ENCODE measurements around the gene FEM1C. TPM values are rescaled to one million over a fixed set of nuclear protein-coding genes. Genes with fewer than 3 reads are reported as not detected.
"Not testable (repeated sequence)": the region's sequence is repeated elsewhere in the genome, so short reads cannot be mapped to it uniquely, and the experiment has no call there.

The FEM1C gene
- total RNA-seq, 2 experiments from 2014 or later, result 13.3 to 13.5 TPM

GRCh38 chr5:115496936-115497576 is 47.5 kb downstream of the FEM1C start:
- Mint-ChIP-seq H3K36me3 (no peaks in the 10 kb centered on the region), H3K27ac (no peak overlapping the region), H3K4me3 (no peak overlapping the region), H3K4me1 (no peaks in the 10 kb centered on the region), H3K9me3 (ENCODE audit: low read depth) (no peaks in the 10 kb centered on the region), H3K27me3 (peaks cover 61% of the 10 kb centered on the region)
- ATAC-seq, result no peak
- CTCF ChIA-PET, result interaction anchor here (1.0 kb wide), 1 partner anchor 79 kb away, joined by 3 read pairs; no protein-coding TSS in a partner anchor
- DNase-seq, result no peak

DNA sequence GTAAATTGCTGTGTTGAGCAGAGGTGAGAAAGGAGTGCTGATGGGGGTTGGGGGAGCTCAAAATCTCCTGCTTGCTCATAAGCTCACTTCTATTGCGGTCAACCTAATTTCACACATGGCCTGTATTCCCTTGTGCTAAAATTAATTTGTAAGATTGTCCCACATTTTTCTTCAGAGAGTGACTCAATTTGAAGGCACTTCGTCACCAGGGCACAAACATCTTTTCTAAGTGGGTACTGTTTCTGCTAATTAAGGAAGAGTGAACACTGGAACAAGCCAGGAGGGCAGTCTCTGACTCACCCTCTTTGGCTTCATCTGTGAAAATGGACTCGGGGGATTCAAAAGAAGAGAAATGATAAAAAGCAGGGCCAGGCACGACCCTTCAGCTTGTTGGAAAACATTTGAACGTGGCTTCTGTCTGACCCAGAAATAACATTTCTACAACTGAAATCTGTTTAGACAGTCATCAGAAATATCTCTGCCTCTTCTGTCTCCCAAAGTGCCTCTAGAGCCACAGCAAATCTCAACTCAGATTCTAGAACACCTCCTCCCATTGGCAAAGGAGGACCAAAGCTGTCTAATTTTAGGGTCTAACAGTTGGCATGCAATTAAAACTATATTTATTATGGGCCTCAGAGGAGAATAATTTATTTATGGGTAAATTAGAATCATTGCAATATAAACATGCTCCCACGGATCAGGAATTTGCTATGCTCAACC is 49.8 kb downstream of the FEM1C start:
- Mint-ChIP-seq H3K4me3 (no peak overlapping the region), H3K9me3 (ENCODE audit: low read depth) (no peaks in the 10 kb centered on the region), H3K36me3 (no peaks in the 10 kb centered on the region), H3K27ac (no peak overlapping the region), H3K4me1 (no peaks in the 10 kb centered on the region), H3K27me3 (peaks cover 53% of the 10 kb centered on the region)
- ATAC-seq (no peak), DNase-seq (no peak)
- CTCF ChIA-PET, result no interaction called here

GRCh38 chr5:115490596-115490995 is 54.0 kb downstream of the FEM1C start:
- DNase-seq, result no peak
- Mint-ChIP-seq H3K9me3 (ENCODE audit: low read depth) (no peaks in the 10 kb centered on the region), H3K36me3 (no peaks in the 10 kb centered on the region), H3K27me3 (peaks cover 36% of the 10 kb centered on the region), H3K27ac (no peak overlapping the region), H3K4me1 (peaks cover 12% of the 10 kb centered on the region), H3K4me3 (no peak overlapping the region)
- no peak for ATAC-seq
- CTCF ChIA-PET, result no interaction called here

GRCh38 chr5:115489733-115490132 is 54.8 kb downstream of the FEM1C start:
- Mint-ChIP-seq H3K4me1 (peaks cover 12% of the 10 kb centered on the region), H3K36me3 (no peaks in the 10 kb centered on the region), H3K4me3 (no peak overlapping the region), H3K27ac (no peak overlapping the region), H3K27me3 (peaks cover 28% of the 10 kb centered on the region), H3K9me3 (ENCODE audit: low read depth) (no peaks in the 10 kb centered on the region)
- no peak for ATAC-seq
- CTCF ChIA-PET, result no interaction called here
- no peak for DNase-seq

- CTCF ChIA-PET, result no interaction called here
Observed at GRCh38 chr5:115487756-115488155, 56.8 kb downstream of the FEM1C start.

DNA sequence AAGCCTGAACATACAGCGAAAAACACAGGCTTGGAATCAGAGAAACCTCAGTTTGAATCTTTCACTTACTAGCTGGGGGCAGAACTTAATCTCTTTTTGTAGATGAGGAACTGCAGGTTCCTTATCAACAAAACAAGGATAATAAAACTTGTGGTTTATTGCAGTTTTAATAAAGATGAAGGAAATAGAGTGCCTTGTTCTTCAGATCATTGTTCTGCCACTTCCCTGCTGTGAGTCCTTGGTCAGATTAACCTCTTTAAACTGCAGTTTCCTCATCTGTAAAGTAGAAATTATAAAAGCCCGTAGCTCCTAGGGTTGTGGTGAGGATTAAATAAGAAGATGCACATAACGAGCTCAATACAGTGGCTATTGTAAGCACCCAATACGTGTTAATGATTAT is 57.4 kb downstream of the FEM1C start:
- no peak overlapping the region for H3K4me3 Mint-ChIP-seq
- no peak for ATAC-seq
- H3K9me3 Mint-ChIP-seq (ENCODE audit: low read depth), result no peaks in the 10 kb centered on the region
- peaks cover 16% of the 10 kb centered on the region for H3K4me1 Mint-ChIP-seq
- H3K36me3 Mint-ChIP-seq, result no peaks in the 10 kb centered on the region
- CTCF ChIA-PET, result no interaction called here
- no peak for DNase-seq
- peaks cover 4% of the 10 kb centered on the region for H3K27me3 Mint-ChIP-seq
- H3K27ac Mint-ChIP-seq, result no peak overlapping the region

More at GRCh38 chr5:115487756-115488155, 56.8 kb downstream of the FEM1C start:
- peak; percentile 33 for ATAC-seq
- peaks cover 9% of the 10 kb centered on the region for H3K27me3 Mint-ChIP-seq
- H3K4me1 Mint-ChIP-seq, result peaks cover 16% of the 10 kb centered on the region
- H3K27ac Mint-ChIP-seq, result no peak overlapping the region
- DNase-seq, result no peak
- no peaks in the 10 kb centered on the region for H3K36me3 Mint-ChIP-seq
- H3K4me3 Mint-ChIP-seq, result no peak overlapping the region
- H3K9me3 Mint-ChIP-seq (ENCODE audit: low read depth), result no peaks in the 10 kb centered on the region

DNA sequence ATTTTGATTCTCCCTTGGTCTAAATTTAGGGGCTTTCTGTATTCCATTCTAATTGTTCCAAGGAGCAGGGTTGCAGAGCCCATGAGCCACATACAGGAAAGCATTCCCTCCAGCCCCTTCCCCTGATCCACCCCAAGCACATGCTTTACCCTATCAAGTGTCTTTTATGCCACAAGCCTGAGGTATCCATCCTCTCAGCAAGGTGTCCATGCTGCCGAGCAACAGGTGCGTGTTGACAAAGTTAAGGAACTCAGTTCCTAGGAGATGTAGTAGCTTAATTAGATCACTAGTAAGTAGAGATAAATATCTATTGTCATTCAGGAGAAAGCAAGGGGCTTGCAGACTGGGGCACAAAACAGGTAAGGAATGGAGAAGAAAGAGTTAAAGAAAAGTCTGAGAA is 57.8 kb downstream of the FEM1C start:
- no peak overlapping the region for H3K27ac Mint-ChIP-seq
- CTCF ChIA-PET, result no interaction called here
- H3K27me3 Mint-ChIP-seq, result peaks cover 6% of the 10 kb centered on the region
- H3K9me3 Mint-ChIP-seq (ENCODE audit: low read depth), result no peaks in the 10 kb centered on the region
- DNase-seq (no peak), ATAC-seq (no peak)
- H3K4me1 Mint-ChIP-seq, result peaks cover 16% of the 10 kb centered on the region
- no peak overlapping the region for H3K4me3 Mint-ChIP-seq
- H3K36me3 Mint-ChIP-seq, result no peaks in the 10 kb centered on the region

DNA sequence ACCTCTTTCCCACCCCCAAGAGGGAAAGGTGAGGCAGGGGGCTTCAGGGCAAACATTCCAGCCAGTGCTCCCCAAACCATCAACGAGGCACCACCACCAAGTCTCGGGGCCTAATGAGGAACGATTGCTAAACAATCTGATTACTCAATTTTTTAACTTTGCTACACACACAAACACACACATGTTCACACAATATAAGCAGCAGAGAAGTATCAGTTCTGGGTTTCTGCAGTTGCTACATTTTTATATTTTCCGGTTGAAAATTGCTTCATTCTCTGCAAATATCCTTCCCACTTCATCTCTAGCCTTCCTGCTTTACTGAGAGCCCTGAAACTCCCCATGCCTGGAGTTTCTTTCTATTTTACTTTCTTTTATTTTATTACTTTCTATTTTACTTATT is 60.2 kb downstream of the FEM1C start:
- Mint-ChIP-seq H3K27ac (no peak overlapping the region), H3K9me3 (ENCODE audit: low read depth) (no peaks in the 10 kb centered on the region), H3K36me3 (no peaks in the 10 kb centered on the region), H3K4me3 (no peak overlapping the region), H3K4me1 (peaks cover 16% of the 10 kb centered on the region), H3K27me3 (peaks cover 18% of the 10 kb centered on the region)
- ATAC-seq (no peak), DNase-seq (no peak)
- CTCF ChIA-PET, result no interaction called here

DNA sequence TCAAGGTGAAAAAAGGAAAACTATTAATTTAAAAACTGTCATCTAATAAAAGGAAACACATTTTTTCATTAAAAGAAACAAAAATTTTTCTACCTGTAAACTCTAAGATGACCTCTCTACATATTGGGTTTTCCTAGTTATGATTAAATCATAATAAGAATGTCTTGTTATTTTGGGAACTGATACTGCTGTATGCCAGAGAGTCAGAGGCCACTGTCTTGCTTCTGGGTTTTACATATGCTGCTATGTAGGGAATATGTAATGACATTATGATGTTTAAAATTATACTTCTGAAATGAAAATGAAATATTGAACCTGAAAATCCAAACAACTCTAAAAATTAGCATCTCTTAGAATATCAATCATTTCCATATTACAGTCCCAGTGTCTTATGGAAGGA is 63.7 kb downstream of the FEM1C start:
- Mint-ChIP-seq H3K36me3 (no peaks in the 10 kb centered on the region), H3K4me1 (peaks cover 4% of the 10 kb centered on the region), H3K9me3 (ENCODE audit: low read depth) (no peaks in the 10 kb centered on the region), H3K27me3 (peaks cover 41% of the 10 kb centered on the region), H3K27ac (no peak overlapping the region), H3K4me3 (no peak overlapping the region)
- ATAC-seq (no peak), DNase-seq (no peak)
- CTCF ChIA-PET, result no interaction called here

DNA sequence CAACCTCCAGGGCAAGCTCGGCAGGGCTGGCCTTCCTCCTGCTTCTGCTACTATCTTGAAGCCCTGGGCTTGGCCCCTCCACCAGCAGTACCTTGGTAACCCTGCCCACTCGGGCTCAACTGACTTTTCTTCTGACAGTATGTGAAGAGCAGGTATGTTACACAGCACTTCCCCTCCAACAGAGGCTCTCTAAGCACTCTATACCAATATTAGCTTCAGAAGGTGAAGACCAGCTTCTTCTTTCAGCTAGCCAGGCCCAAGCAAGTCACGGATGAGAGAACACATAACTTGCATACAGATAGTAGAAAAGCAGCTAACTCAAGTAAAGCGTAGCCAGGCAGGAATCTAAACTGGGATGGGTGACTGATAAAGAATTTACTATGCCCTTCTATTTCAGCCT is 64.3 kb downstream of the FEM1C start:
- no peak overlapping the region for H3K27ac Mint-ChIP-seq
- no peak for ATAC-seq
- DNase-seq, result no peak
- H3K27me3 Mint-ChIP-seq, result peaks cover 41% of the 10 kb centered on the region
- H3K9me3 Mint-ChIP-seq (ENCODE audit: low read depth), result no peaks in the 10 kb centered on the region
- H3K36me3 Mint-ChIP-seq, result no peaks in the 10 kb centered on the region
- CTCF ChIA-PET, result no interaction called here
- H3K4me3 Mint-ChIP-seq, result no peak overlapping the region
- peaks cover 4% of the 10 kb centered on the region for H3K4me1 Mint-ChIP-seq

GRCh38 chr5:115479166-115479873 is 65.3 kb downstream of the FEM1C start:
- H3K4me3 Mint-ChIP-seq; H3K36me3 Mint-ChIP-seq; H3K27ac Mint-ChIP-seq; CTCF ChIA-PET; ATAC-seq; DNase-seq; H3K4me1 Mint-ChIP-seq; H3K9me3 Mint-ChIP-seq (ENCODE audit: low read depth): not testable (repeated sequence)
- H3K27me3 Mint-ChIP-seq, result peaks cover 43% of the 10 kb centered on the region

DNA sequence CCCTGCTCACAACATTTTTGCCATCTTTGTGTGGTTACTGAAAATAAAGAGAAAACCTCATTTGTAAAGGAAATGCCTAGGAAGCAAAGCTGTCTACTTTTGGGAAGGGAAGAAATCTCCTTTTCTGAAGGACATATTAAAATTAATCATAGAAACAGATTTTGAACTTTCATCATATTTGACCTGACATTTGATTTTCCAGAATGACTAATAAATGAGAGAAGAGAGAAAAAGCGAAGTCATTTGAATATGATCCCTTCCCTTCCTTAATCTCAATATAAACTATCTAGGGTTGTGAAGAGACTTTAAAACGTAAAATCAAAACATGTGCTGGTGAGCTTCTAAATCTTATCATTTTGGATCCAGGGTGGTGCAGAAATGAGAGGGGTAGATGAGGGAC is 66.3 kb downstream of the FEM1C start:
- Mint-ChIP-seq H3K27me3 (peaks cover 45% of the 10 kb centered on the region), H3K4me1 (no peaks in the 10 kb centered on the region), H3K4me3 (no peak overlapping the region), H3K36me3 (no peaks in the 10 kb centered on the region), H3K9me3 (ENCODE audit: low read depth) (no peaks in the 10 kb centered on the region), H3K27ac (no peak overlapping the region)
- DNase-seq (no peak), ATAC-seq (no peak)
- CTCF ChIA-PET, result no interaction called here

DNA sequence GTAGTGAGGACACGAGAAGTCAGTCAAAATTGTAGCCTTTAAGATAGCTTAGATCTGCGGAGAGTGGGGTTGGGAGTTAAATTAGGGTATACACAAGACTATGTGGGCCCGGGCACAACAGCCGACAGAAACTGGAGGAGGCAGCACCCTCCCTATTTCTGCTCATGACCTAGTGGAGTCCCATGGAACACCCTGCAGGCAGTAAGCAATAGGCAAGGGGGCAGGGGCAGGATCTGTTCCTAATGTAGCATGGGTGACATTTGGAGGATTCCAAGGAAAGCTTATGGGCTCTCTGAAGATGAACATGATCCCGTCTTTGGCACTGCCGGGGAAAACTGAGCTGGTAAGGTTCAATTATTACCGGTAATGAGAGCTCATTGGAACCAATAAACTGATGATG is 67.0 kb downstream of the FEM1C start:
- ATAC-seq, result no peak
- no peak for DNase-seq
- no peaks in the 10 kb centered on the region for H3K36me3 Mint-ChIP-seq
- no peaks in the 10 kb centered on the region for H3K4me1 Mint-ChIP-seq
- peaks cover 48% of the 10 kb centered on the region for H3K27me3 Mint-ChIP-seq
- CTCF ChIA-PET, result no interaction called here
- H3K9me3 Mint-ChIP-seq (ENCODE audit: low read depth), result no peaks in the 10 kb centered on the region
- H3K27ac Mint-ChIP-seq, result no peak overlapping the region
- no peak overlapping the region for H3K4me3 Mint-ChIP-seq

DNA sequence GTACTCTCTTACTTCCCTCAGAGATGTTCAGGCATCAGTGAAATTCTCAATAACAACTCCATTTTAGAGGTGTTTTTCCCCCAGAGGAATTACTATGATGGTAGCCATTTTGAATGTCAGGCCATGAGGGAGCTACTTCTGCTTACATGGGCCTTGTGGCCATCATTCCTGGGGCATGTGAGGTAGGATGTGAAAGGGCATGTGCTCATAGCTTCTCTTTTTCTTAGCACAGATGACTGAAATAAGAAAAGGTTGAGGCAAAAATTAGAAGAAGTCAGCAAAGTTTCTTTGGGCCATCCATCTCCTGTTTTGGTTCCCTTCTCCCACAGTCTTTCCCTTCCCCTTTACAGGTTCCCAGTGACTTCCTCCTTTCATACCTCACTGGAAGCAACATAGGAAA is 68.8 kb downstream of the FEM1C start:
- DNase-seq, result no peak
- CTCF ChIA-PET, result no interaction called here
- no peaks in the 10 kb centered on the region for H3K4me1 Mint-ChIP-seq

More for the DNA sequence above, 68.8 kb downstream of the FEM1C start:
- no peaks in the 10 kb centered on the region for H3K36me3 Mint-ChIP-seq
- no peaks in the 10 kb centered on the region for H3K9me3 Mint-ChIP-seq (ENCODE audit: low read depth)
- no peak for ATAC-seq
- no peak overlapping the region for H3K4me3 Mint-ChIP-seq
- no peak overlapping the region for H3K27ac Mint-ChIP-seq
- H3K27me3 Mint-ChIP-seq, result peaks cover 48% of the 10 kb centered on the region

All from activated CD8-positive, alpha-beta memory T cell treated with anti-CD3 and anti-CD28 coated beads, Interleukin-2, amount 10 ng/mL, durations not matched to agents 7 days and 5 days (primary cell).